ENCODE measurements around the gene SHANK2. TPM values are rescaled to one million over a fixed set of nuclear protein-coding genes. Genes with fewer than 3 reads are reported as not detected.

Gene SHANK2
- total RNA-seq = 3.7 TPM

DNA sequence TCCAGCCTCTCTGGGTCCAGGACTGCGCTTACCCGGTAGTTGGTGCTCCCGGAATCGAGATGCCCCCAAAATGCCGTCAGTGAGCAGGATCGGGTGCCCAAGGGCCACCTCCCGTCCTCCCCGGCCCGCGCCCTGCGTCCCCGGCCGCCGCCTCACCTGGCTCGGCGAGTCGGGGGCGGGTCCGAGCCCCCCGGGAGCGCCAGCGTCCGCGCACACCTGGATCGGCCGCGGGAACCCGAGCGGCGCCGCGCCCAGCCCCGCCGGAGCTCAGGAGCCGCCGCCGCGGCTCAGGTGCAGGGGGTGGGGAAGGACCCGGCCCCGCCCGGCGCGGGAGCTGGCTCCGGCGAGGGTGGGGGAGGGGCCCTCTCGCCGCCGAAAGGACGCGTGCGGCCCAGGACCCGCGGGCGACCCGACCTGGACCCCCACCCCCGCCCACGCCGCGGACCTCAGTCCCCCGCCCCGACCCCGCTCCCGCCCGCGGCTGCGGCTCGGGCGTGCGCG is at the start of gene SHANK2:
Gene SHANK2, minus strand, starts transcription at position 309 of the 501 bp plus-strand sequence. CDS start 105,251 bp downstream, outside the sequence.
- no peak for DNase-seq (ENCODE audit: low spot score)
- intact Hi-C loops (cut with DNase I) = no loop called here
- ATAC-seq = no peak

DNA sequence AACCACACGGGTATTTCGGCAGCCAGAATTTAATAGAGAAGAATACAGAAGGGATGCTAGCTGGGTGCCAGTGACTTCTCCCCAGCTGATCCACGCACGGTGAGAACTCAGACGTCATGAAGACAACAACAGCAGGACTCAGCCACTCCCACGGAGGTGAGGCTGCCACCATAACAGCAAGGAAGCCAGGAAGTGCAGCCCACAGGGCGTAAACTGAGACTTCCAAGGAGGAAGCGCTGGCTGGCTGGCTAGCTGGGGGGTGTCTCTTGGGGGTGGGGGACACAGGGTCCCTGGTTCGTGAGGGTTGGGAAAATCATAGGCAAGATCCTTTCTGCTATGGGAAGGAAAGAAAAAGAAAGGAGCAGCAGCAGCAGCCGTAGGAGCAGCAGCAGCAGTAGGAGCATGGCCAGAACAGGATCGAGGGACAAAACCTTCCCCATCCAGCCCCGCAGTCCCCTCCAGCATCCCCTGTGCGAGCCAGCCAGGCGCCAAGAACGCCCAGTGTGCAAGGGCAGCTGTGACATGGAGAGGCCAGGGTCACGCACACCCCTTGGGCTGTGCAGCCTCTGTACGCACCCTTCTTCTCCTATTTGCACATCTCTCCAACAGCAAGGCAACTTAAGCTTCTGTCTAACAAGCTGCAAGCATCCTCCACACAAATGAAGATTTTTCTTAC is 49.6 kb upstream of the SHANK2 start:
- DNase-seq (ENCODE audit: low spot score) (peak; percentile 43), ATAC-seq (no peak)
- intact Hi-C loops (cut with DNase I) = no loop called here

DNA sequence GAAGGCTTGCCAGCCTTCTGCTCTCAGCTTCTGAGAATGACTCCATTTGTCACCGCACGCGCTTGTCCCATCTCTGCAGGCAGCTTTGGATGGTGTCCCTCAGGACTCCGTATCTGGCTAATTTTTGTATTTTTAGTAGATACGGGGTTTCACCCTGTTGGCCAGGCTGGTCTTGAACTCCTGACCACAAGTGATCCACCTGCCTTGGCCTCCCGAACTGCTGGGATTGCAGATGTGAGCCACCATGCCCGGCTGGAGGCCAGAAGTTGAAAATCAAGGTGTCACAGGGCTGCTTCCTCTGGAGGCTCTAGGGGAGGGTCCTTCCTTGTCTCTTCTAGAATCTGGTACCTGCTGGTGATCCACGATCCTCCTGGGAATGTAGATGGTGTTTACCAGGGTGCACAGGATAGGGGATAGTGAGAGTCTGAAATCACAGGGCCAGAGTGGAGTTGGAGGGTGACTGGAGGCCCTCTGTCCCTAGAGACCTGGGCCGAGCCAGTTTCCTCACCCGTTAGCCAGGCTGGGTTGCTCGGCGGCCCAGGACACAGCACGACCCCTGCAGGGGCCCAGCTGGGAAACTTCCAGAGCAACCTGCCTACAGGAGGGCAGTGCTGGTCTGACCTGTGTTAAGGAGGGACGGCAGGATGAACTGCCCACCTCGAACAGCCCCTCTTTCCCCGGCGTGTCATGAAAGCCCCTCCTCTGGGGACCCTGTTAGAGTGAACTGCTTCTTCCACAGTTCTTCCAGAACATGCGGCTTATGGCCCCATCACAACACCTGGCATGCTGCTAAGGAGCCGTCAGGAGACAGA is 48.9 kb upstream of the SHANK2 start:
- no peak for ATAC-seq
- DNase-seq (ENCODE audit: low spot score) = peak; percentile 42
- intact Hi-C loops (cut with DNase I) = no loop called here

DNA sequence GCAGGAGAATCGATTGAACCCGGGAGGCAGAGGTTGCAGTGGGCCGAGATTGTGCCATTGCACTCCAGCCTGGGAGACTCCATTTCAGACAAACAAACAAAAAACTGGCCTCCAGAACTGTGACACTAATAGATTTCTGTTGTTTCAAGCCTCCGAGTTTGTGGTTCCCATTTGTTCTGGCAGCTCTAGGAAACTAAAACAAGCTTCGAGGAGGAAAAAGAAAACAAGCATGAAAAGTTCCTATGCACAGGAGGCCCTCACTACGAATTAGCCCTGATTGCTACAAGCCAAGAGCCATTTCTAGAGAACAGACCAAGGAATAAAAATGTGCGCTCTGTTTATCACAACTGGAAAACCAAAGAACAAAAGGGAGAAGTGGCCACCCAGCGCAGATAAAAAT is 47.8 kb upstream of the SHANK2 start:
- intact Hi-C loops (cut with DNase I) = no loop called here
- DNase-seq (ENCODE audit: low spot score) = no peak
- peak; percentile 35 for ATAC-seq

DNA sequence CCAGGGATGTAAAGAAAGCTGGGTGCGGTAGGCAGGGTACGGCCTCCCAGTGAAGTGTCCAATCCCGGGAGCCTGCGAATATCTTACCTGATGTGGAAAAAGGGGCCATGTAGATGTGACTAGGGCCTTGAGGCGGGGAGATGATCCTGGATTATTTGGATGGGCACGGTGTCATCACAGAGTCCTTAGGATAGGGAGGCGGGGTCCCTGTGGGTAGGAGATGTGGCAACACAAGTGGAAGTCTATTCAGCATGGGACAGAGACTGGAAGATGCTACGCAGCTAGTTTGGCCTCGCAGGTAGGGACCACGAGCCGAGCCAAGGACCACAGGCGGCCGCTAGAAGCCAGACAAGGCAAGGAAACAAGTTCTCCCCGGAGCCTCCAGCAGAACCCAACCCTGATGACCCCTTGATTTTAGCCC is 46.4 kb upstream of the SHANK2 start:
- ATAC-seq = no peak
- no peak for DNase-seq (ENCODE audit: low spot score)

DNA sequence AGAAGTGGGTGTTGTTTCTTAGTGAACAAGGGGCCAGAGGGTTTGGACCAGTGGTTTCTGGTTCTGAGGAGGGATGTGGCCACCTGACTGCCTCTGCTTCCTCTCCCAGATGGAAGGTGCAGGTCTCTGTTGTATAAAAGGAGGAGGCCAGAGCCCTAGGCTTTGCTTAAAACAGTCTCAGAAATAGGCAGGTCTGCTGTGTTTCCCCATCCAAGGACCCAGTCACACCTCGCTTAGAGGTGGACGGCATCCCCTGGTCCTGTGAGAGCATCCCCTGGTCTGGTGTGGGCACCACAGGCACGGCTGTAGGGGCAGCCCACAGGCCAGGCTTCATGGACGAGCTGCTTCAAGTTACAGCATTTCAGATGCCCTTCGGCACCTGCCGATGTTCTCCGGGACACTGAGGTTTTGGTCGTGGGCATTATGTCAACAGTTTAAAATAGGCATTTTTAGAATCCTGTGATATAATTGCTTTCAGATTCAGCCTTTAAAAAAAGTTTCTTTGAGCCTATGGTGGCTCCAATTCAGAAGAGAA is 45.7 kb upstream of the SHANK2 start:
- DNase-seq (ENCODE audit: low spot score) = no peak
- intact Hi-C loops (cut with DNase I) = no loop called here
- ATAC-seq = no peak

More for the DNA sequence above, 46.4 kb upstream of the SHANK2 start:
- intact Hi-C loops (cut with DNase I) = no loop called here

DNA sequence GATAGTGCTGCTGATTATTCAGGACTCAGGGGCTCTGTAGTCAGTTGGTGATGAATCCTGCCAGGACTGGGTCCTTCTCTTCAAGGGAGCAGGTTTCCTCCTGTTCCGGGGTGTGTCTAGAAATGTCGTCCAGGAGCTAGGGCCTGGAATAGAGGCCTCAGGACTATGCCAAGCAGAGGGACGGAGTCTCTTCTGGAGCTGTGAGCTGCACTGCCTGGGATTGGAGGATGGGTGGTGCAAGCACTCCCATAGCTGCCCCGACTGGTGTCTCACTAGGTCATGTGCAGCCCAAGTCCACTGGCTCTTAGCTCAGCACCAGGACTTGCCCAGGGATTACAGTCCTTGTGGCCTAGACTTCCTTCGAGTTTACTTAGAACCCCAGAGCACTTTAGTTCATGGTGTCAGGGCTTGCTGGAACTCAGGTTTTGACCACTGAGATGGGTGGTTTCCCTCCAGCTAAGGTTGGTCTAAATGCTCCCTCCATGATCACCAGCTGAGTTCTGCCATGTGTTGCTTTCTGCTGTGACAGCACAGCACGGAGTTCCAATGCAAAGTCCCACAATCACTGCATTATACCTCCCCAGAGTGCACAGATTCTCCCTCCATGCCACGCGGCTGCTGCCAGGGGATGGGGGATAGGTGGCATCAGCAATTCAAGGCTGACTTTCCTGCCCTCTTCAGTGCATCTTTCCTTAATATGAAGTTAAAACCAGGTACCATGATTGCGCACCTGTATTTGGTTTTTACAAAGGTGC is 42.6 kb upstream of the SHANK2 start:
- DNase-seq (ENCODE audit: low spot score) = no peak
- intact Hi-C loops (cut with DNase I) = no loop called here
- no peak for ATAC-seq

DNA sequence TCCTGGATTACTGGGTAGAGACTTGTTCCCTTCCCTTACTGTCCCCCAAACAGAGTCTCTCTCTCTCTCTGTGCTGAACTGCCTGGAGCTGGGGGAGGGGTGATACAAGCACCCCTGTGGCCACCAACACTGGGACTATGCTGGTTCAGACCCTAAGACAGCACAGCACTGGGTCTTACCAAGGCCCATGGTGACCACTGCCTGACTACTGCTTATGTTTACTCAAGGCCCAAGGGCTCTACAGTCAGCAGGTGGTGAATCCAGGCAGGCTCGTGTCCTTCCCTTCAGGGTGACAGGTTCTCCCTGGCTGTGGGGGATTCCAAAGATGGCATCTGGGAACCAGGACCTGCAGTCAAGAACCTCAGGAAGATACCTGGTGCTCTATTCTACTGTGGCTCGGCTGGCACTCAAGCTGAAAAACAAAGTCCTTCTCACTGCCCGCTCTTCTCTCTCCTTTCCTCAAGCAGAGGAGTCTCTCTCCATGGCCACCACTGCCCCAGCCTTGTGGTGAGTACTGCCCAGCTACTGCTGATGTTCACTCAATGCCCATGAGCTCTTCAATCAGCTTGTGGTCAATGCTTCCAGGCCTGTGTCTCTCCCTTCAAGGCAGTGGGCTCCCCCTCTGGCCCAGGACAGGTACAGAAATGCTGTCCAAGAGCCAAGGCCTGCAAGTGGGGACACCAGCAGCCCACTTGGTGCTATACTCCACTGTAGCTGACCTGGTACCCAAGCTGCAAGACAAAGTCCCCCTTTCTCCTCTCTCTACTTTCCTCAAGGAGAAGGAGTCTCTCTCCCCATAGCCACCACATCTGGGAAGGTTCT is 41.8 kb upstream of the SHANK2 start:
- DNase-seq (ENCODE audit: low spot score) (no peak), ATAC-seq (no peak)
- intact Hi-C loops (cut with DNase I) = no loop called here

DNA sequence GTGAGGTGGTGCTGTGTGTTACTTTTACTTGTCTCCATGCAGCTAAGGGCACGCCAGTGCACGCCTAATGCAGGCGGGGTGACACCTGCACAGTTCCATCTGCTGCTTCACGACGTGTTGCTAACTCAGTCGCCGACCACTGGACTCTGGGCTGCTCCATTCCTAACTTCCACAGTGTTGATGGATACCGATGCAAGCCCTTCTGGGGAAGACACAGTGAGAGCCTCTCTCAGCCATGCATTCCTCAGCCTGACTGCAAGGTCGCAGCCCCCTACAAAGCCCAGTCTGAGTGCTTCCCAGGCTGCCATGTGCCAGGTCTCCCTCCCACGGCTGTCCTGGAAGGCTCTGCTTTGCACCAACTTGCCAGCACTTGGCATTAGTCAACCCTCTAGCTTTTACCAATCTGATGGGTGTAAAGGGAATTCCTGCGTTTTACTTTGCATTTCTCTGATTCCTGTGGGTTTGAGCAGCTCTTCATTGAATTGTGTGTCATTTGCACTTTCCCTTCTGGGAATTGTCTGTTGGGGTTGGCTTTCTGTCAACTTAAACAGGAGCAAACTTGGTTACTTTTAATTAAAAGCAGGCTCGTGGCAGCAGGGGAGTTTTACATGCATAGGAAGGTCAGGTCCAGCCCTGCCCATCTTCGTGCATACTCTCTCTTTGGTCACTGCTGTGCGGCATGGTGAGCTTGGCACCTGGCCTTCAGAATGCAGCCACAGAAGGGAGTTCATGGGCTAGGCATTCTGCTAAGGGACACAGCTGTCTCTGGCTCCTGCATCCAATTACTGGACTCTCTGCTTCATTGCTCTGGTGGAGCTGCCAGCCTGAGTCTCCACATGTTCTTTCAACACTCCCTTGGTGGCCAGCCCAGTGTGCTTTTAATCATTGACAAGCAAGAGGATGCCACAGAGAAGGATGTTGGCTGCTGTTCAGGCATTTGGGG is 34.6 kb upstream of the SHANK2 start:
- DNase-seq (ENCODE audit: low spot score) = no peak
- peak; percentile 79 for ATAC-seq
- intact Hi-C loops (cut with DNase I) = no loop called here

DNA sequence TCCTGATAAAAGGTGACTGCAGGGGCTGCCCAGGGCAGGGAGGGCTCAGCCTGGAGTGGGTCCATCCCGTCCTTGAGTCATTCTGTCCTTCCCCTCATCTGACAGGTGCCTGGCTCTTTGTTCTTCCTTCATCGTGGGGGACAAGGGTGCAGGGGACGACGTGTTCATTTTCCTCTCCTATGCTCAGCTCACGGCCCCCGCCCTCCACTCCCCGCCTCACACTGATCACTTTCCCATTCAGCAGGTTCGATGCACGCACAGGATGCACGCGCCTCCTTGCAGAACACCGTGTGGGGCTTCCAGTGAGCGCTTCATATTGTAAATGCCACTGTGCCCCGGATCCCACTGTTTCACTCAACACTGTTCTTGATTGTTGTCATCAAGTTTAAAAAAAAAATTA is 32.7 kb upstream of the SHANK2 start:
- DNase-seq (ENCODE audit: low spot score) (no peak), ATAC-seq (no peak)
- intact Hi-C loops (cut with DNase I) = no loop called here

DNA sequence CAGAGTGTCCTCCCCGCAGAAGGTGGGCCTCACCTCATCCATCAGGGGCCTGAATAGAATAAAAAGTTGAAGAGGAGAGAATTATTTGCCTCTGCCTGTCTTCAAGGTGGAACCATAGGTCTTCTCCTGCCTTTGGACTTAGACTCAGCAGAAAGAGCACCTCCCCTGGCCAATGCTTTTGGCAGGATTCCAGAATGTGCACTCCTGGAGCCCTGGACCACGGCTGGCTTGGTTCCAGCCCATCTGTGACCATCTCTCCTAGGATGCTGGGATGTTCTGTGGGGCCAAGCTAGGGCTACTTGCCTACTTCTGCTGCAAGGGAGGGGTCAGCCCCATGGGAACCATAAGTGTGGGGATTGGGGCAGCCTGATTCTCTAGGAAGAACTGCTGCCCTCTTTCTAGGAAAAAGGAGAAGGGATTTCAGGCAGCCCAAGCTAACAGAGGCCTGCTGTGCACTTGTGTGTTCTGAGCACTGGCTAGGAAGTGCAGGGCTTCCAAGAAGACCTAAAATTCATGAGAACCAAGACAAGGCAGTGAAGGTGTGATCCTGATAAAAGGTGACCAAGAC is 32.2 kb upstream of the SHANK2 start:
- no peak for ATAC-seq
- DNase-seq (ENCODE audit: low spot score) = no peak
- intact Hi-C loops (cut with DNase I) = no loop called here

DNA sequence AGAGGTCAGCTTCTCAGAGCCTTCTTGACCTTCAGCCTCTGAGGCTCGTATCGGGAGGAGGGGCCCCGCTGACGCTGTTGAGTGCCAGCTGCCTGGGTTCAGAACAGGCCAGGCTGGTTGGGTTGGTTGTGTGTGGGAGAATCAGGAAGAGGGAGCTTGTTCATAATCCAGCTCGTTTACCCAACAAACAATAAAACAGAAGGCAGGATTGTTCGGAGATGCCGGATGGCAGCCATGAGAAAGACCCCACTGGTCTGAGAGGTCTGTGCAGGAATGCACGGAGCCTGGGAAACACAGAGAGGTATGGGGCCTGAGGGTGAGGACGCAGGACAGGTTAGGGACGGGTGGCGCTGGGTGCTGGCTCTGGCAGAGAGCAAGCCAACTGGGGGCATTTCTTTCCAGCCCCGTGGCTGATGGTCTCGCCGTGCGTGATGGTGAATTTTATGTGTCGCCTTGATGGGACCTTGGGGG is 31.6 kb upstream of the SHANK2 start:
- intact Hi-C loops (cut with DNase I) = no loop called here
- ATAC-seq (no peak), DNase-seq (ENCODE audit: low spot score) (no peak)

DNA sequence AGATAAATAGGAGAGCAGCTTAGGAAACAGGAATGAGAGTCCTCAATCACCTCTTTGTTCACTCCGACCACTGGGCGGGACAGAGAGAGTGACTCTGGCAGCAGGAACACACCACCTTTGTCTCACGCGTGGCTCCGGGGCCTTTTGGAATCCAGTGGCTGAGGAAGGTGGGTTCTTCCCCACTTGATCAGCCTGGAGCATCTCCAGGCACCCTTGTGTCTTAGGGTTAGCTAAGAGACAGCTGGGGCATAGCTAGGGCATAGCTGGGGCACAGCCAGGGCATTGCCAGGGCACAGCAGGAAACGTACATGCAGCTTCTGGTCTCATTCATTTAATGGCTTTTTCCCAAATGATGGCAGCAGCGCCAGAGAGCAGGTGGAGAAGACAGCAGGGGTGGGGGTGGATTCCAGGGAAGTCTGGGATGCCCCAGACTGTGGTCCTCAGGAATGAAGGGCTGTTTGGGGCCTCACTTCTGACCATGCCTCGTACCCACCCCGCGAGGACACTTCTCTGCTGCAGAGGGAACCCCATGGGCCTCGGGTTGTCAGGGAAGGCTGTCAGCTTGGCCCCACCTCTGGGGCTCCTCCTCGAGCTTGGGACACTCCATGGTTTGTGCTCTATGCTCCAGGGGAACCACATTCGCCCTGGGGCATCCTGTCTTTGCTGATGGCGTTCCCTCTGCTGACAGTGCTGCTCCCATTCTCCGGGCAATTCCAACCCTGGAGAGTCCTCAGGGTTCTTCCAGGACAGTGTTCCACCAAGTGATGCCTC is 30.4 kb upstream of the SHANK2 start:
- no peak for ATAC-seq
- DNase-seq (ENCODE audit: low spot score) = no peak
- intact Hi-C loops (cut with DNase I) = no loop called here

DNA sequence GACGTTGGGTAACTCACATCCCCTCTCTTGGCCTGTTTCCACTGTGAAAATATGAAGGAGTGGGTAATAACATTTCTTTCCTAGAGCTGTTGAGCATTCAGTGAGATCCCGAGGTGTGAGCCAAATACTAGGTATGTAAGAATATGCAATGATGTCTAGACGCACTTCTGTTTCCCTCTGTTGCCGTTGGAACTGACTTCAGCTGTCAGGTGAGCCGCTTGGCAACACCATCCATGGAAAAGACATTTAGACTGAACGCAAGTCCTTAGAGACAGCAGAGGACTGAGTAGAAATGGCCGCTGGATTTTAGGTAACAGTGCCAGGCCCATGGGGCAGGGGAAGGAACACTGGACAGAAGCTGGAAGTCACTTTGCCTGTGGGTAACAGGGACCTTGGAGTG is 29.5 kb upstream of the SHANK2 start:
- intact Hi-C loops (cut with DNase I) = no loop called here
- DNase-seq (ENCODE audit: low spot score) = no peak
- ATAC-seq = no peak

DNA sequence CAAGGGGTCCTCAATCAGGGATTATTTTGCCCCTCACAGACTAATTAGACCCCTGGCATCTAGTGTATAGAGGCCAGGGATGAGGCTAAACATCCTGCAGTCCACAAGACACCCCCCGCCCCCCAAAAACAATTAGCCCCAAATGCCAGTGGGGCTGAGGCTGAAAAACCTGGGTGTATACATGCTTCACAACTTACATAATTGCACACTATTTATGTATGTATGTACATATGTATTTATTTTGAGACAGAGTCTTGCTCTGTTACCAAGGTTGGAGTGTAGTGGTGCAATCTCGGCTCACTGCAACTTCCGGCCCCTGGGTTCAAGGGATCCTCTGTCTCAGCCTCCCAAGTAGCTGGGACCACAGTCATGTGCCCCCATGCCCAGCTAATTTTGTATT is 28.8 kb upstream of the SHANK2 start:
- ATAC-seq (no peak), DNase-seq (ENCODE audit: low spot score) (no peak)
- intact Hi-C loops (cut with DNase I) = no loop called here

DNA sequence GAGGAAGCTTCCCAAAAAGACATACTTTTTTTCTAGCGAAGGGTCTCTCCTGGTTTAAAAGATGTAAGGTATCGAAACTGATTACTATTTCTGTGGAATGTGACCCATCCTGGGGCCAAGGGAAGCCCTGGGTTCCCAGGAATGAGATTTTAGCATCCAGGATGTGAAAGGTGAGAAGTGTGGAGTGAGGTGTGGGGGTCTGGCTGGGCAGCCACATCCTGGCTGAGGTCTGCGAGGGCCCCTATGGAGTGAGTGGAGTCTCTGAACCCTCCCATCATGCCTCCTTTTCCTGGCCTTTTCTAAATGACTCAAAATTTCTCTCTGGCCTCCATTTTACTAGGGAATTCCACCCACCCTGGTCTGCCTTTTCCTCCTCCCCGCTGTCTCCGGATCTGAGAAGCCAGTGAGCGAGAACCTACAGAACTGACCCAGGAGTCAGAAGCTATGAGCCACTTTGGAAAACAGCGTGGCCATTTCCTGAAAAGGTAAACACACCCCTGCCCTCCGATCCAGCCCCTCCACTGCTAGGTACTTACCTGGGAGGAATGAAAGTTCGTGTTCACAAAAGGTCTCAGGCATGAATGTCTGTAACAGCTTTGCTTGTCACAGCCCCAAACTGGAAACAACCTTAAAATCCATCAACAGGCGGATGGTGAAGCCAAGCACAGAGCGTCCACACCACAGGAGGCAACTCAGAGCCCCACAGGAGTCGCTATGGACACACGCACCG is 27.7 kb upstream of the SHANK2 start:
- DNase-seq (ENCODE audit: low spot score) (no peak), ATAC-seq (no peak)
- intact Hi-C loops (cut with DNase I) = no loop called here

All from sciatic nerve (tissue), 2 donors.